Stimulated activated naive CD4-positive, alpha-beta T cell treated with Interleukin-2 at 50 U/mL for 16 hours (primary cell): ENCODE measurements around the gene TAF15.
A peak's percentile ranks its signal among the peaks of the same experiment; 100 is the strongest.

Source experiments
- DNase-seq: peaks from one replicate; lab custom pipeline; 2025; lab: John Stamatoyannopoulos, UW

Gene TAF15

DNA sequence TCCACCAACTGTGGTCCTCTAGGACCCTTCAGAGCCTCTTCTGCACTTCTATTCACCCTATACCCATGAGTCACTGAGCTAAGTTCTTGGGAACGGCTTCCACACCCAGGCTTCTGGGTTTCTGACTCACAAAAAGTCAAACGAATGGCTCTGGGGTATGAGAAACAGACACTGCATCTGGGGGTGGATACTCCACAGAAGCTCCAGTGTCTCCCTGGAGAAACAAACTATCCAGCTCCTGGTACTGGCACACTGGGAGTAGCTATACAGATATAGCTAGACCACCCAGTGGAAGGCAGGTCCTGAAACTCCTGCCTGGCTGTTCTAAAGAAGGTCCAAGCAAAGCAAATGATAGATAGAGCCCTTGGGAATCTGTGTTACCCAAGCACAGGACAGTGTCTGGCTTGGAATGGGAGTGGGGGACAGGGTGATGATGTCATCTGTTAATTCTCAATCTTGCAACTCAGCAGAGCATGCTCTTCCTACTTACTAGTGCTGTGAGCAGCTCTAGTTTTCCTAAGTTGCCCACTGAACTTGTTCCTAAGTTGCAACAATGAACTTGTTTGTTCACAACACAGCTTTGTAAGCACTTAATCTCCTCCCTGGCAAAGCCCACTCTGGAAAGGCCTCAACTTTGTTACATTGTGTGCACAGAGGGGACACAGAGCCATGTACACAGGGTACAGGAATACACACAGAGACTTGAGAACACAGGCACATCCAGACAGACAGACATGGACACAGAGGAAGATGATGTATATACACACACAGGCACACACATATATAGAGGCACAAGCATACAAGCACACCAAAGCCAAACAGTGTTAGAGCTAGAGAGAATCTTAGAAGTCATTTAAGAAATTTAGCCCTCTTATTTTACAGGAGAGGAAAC, 20.6 kb upstream of the TAF15 start:
- no peak for DNase-seq

DNA sequence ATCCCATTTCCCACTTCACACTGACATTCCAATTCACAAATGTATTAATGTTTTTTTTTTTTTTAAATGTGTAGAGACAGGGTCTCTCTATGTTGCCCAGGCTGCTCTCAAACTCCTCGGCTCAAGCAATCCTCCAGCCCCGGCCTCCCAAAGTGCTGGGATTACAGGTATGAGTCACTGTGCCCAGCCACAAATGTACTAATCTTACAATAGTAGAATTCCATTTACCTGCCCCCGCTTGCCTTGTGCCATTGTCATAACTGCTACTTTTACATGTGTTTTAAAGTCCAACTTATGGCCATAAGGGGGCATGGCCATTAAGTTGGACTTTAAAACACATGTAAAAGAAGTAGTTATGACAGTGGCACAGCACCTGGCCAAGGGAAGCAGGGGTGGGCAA, 18.4 kb upstream of the TAF15 start:
- DNase-seq, result no peak

DNA sequence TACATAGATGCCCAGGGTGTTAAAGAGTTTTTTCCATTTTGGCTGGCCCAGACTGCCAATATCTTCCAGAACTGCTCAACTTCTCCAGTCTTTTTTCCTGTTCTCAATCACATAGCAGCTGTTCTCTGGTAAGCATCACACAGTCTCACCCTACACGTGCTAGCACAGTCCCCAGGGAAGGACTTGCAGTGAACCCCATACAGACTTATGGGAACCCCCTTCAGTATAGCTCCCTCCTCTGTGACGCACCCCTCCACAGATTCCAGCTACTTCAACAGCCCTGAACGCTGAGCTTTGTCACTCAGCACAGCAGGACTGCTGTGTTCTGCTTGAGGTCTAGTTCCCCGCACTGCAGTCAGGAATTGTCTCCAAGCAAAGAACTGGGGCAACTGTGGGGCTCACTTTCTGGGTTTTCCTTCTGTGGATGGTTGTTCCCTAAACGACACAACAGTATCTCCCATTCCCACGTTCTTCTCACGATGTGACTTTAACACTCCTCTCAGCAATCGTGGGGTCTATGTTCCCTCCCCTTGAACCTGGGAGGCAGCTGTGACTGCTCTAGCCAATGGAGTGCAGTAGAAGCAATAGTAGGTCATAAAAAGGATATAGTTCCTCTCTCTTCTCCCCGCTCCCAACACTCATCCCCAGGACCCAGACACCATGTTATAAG, 17.5 kb upstream of the TAF15 start:
- DNase-seq, result no peak

- DNase-seq, result no peak
Observed at GRCh38 chr17:35793257-35793656, 16.0 kb upstream of the TAF15 start.

- peak; percentile 31 for DNase-seq
Observed at GRCh38 chr17:35795007-35795870, 14.0 kb upstream of the TAF15 start, which contains the start of gene MMP28. MMP28 (minus strand) TSS chr17:35795641; CDS start chr17:35795377, 264 bp downstream.

DNA sequence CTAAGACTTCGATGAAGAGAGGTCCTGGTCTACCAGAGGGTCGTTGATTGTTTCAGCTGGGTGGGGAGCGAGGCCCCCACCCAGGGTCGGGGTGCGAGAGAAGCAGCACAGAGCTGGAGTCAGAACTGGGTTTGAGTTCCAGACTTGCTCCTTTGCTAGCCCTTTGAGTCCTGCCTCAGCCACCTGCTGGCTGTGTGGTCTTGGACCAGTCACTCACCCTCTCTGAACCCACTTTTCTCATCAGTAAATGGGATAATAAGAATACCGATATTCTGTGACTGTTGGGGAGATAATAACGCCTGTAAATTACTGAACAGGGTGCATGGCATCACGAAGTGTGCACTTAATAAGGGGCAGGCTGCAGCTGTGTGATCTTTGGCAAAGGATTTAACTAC, 13.4 kb upstream of the TAF15 start:
- no peak for DNase-seq

GRCh38 chr17:35796942-35797341, 12.3 kb upstream of the TAF15 start:
- DNase-seq, result no peak

GRCh38 chr17:35797370-35797769, 11.9 kb upstream of the TAF15 start:
- DNase-seq, result no peak

- DNase-seq, result no peak
Observed at GRCh38 chr17:35797918-35798317, 11.4 kb upstream of the TAF15 start.

GRCh38 chr17:35799942-35800341, 9.3 kb upstream of the TAF15 start:
- DNase-seq, result no peak

DNA sequence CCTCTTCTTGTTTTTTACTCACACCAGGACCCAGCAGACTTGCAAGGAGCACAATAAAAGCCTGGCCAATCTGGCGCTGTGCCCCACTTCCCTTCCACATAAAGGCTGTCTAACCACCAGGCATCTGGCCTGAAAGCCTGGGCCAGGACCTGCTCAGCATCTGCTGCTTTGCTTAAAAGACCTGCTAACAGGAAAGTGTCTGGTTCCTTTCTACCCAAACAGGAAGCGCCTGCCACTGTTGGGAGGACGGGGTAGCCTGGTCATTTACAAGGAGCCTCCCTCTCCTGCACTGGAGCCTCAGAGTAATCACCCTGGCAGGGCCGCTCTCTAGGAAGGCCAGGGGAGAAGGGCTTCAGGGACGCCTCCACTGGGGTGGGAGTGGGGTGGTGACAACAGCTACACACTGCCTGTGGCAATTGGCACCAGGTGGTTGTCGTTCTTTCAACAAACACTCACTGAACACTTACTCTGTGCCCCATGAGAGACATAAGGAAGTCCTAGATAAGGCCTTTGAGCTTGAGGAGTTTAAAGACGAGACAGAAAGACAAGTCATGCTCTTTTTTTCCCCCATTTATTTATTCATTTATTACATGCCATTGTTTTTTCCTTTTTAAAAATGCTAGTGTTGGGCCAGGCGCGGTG, 7.6 kb upstream of the TAF15 start:
- no peak for DNase-seq

- peak; percentile 21 for DNase-seq
Observed at GRCh38 chr17:35804658-35805192, 4.6 kb upstream of the TAF15 start.

GRCh38 chr17:35807371-35808144, 1.7 kb upstream of the TAF15 start:
- no peak for DNase-seq

GRCh38 chr17:35808240-35808961, 883 bp upstream of the TAF15 start:
- no peak for DNase-seq

DNA sequence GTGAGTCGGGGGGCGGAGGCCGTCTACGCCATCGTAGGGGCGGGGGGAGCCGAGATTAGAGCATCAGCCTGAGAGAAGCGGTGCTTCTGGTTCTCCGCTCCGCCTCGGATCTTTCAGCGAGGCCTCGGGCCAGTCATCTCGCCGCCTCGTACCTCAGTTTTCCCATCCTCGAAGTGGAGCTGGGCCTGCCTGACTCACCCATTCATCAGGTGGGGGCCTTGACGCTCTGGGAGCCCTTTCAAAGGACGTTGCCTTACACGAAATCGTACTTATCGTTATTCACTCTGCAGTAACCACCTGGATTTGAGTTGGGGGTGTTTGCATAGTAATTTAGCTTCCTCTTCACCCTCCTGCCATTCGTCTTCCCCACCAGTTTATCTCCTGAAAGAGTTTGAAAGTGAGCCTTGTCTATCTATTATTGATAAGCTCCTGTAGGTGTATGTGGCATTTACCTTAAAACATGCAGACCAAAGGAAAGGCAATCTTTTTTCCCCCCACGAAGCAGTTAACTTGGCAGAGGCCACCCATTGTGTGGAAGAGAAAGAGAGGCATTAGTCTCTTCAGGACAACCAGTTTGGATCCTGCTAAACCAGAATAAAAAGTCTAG, 674 bp downstream of the TAF15 start:
- DNase-seq, result no peak

DNA sequence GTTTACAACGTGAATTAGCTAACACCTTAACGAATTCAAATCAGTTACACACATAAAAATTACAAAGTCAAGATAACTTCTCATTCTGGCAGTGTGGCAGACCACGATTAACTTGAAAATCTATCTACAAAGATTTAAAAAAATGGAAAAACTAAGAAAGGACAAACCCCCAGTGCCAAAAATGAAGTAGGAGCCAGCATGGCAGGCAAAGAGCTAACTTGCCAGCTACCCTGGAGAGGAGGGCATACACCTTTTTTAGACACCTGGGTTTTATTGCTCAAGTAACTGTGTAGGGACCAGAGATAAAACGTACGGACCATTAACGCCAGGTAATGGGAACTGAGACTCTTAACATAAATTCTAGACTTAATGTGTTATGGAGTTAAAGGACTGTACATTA, 2.5 kb downstream of the TAF15 start:
- DNase-seq, result no peak

DNA sequence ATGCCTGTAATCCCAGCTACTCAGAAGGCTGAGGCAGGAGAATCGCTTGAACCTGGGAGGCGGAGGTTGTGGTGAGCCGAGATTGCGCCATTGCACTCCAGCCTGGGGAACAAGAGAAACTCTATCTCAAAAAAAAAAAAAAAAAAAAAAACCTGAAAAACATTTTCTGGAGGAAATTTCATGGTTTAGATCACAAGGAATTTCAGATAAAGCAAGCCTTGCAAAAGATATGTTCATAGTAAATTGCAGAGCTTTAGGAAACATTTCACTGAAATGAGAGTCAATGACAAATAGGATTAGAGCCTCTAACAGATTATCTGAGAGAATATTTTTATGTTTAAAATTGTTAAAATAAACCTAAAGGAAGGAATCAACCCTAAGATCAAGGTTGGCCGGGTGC, 3.2 kb downstream of the TAF15 start:
- DNase-seq, result no peak

GRCh38 chr17:35816723-35817122, 7.4 kb downstream of the TAF15 start:
- no peak for DNase-seq

GRCh38 chr17:35817196-35817595, 7.9 kb downstream of the TAF15 start:
- no peak for DNase-seq

DNA sequence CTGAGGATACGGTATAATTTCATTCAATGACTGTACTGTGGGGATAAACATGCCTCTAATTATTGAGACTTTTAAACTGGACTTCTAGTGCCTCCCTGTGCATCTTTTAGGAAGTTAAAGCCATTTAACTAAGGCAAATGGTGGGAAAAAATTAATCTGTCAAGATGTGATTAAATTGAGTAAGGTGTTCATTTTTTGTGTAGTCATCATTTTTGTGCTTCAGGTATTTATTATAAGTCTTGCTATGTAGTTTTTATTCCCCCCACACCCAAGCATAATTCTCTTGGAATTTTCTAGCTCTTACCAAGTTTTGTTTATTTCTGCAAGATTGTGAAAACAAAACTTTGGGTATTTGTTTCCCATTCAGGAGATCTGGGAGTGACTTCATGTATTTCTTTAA, 10.2 kb downstream of the TAF15 start:
- no peak for DNase-seq
